ENCODE results near the gene EML5. TPM values are rescaled to one million over a fixed set of nuclear protein-coding genes. Genes with fewer than 3 reads are reported as not detected.
"Not testable (repeated sequence)": the region's sequence is repeated elsewhere in the genome, so short reads cannot be mapped to it uniquely, and the experiment has no call there.

Gene EML5
- total RNA-seq, 1 donor from 2014 or later: 2.6 TPM

GRCh38 chr14:88804035-88804434 is 11.3 kb upstream of the EML5 start:
- DNase-seq (ENCODE audit: low spot score): no peak

- DNase-seq (ENCODE audit: low spot score): no peak
Measured at GRCh38 chr14:88802596-88802995, 9.8 kb upstream of the EML5 start.

- DNase-seq (ENCODE audit: low spot score): no peak
Measured at GRCh38 chr14:88799522-88799921, 6.8 kb upstream of the EML5 start.

- DNase-seq (ENCODE audit: low spot score): no peak
Measured at GRCh38 chr14:88798156-88798555, 5.4 kb upstream of the EML5 start.

GRCh38 chr14:88793259-88793625 is 489 bp upstream of the EML5 start:
- DNase-seq (ENCODE audit: low spot score): no peak

GRCh38 chr14:88791629-88792472 is 902 bp downstream of the EML5 start:
- DNase-seq (ENCODE audit: low spot score): no peak

- DNase-seq (ENCODE audit: low spot score): no peak
Measured at GRCh38 chr14:88791252-88791621, 1.5 kb downstream of the EML5 start.

GRCh38 chr14:88790501-88791251 is 2.1 kb downstream of the EML5 start:
- no peak for DNase-seq (ENCODE audit: low spot score)

- DNase-seq (ENCODE audit: low spot score): not testable (repeated sequence)
Measured at GRCh38 chr14:88789573-88789972, 3.2 kb downstream of the EML5 start.

- no peak for DNase-seq (ENCODE audit: low spot score)
Measured at GRCh38 chr14:88786715-88787114, 6.0 kb downstream of the EML5 start.

- DNase-seq (ENCODE audit: low spot score): no peak
Measured at GRCh38 chr14:88785911-88786310, 6.8 kb downstream of the EML5 start.

- no peak for DNase-seq (ENCODE audit: low spot score)
Measured at GRCh38 chr14:88775532-88775931, 17.2 kb downstream of the EML5 start.

- DNase-seq (ENCODE audit: low spot score): no peak
Measured at GRCh38 chr14:88770736-88771135, 22.0 kb downstream of the EML5 start.

- DNase-seq (ENCODE audit: low spot score): no peak
Measured at GRCh38 chr14:88765130-88765529, 27.6 kb downstream of the EML5 start.

- no peak for DNase-seq (ENCODE audit: low spot score)
Measured at GRCh38 chr14:88753873-88754272, 38.9 kb downstream of the EML5 start.

GRCh38 chr14:88750945-88751344 is 41.8 kb downstream of the EML5 start:
- DNase-seq (ENCODE audit: low spot score): no peak

- DNase-seq (ENCODE audit: low spot score): no peak
Measured at GRCh38 chr14:88750413-88750812, 42.3 kb downstream of the EML5 start.

- DNase-seq (ENCODE audit: low spot score): no peak
Measured at GRCh38 chr14:88749139-88749538, 43.6 kb downstream of the EML5 start.

GRCh38 chr14:88748288-88748687 is 44.5 kb downstream of the EML5 start:
- DNase-seq (ENCODE audit: low spot score): no peak

- DNase-seq (ENCODE audit: low spot score): no peak
Measured at GRCh38 chr14:88746052-88746451, 46.7 kb downstream of the EML5 start.

- DNase-seq (ENCODE audit: low spot score): no peak
Measured at GRCh38 chr14:88737245-88737644, 55.5 kb downstream of the EML5 start.

- DNase-seq (ENCODE audit: low spot score): no peak
Measured at GRCh38 chr14:88733121-88733520, 59.6 kb downstream of the EML5 start.

- no peak for DNase-seq (ENCODE audit: low spot score)
Measured at GRCh38 chr14:88729159-88729558, 63.6 kb downstream of the EML5 start.
